GM19351 (cell line): ENCODE results near the gene NFATC2.

Experiments used
- ATAC-seq: cut with Tn5 transposase; IDR thresholded peaks from one replicate; pipeline ENCODE4 v1.9.1; 2021; ENCODE audit warnings: mild to moderate bottlenecking, moderate library complexity; ENCODE audit not compliant: unreplicated experiment

Gene NFATC2

DNA sequence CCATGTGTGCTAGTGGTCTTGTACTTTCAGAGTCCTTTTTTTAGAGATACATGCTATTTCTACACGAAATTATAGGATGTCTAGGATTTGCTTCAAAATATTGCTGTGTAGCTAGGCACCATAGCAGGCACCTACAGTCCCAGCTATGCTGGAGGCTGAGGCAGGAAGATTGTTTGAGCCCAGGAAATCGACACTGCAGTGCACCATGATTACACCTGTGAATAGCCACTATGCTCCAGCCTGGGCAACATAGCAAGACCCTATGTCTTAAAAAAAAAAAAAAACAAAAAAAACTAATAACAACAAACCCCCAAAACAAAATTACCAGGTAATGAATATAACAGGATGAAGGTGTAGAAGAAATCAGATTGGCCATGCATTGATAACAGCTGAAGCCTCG is 121.7 kb downstream of the NFATC2 start:
- no peak for ATAC-seq

DNA sequence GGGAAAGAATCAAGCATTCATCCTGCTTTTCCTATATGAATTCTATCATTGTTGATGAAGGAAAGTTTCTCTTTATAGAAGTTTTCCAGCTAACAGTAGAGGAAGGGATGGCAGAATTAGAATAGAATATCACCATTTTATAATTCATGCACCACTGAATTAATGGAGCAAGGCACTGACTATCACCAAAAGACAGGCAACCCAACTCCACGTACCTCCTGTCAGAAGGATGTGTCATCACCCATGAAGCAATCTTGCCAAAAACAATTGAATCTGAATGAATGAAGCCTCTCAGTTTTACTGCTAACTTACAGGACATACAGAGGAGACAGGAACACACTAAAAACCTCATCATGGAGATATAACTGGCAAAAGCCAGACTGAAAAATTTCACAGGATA is 122.4 kb downstream of the NFATC2 start:
- ATAC-seq, result no peak

GRCh38 chr20:51419646-51420045 is 122.9 kb downstream of the NFATC2 start:
- ATAC-seq, result no peak

DNA sequence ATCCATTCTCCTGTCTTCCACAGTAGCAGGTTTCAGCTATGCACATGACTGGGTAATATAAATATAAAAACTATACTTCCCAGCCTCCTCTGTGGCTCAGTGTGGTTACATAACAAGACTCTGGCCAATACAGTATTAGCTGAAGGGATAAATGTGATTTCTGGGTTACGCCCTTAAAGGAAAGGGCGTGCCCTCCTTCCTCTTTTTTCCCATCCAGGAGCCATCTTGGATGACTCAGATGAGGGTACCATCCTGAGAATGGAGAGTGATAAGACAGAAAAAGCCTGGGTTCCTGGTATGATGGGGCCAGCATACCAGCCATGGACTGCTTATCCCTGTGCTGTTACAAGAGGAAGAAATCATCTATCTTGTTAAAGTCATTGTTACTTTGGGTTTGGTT is 123.3 kb downstream of the NFATC2 start:
- ATAC-seq, result no peak

DNA sequence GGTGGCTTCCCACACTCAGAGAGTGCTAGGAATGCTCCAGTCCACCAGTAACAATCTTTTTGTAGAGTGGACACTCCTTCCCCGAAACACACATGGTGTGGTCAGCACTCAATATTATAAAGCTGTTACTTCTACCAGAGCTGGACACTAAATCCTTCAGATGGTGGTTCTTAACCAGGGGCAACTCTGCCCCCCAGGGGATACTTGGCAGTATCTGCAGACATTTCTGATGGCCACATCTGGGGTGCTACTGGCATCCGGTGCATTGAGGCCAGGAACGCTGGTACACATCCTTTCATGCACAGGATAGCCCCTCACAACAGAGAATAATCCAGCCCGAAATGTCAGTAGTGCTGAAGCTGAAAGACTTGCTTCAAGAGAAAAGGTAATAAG is 124.4 kb downstream of the NFATC2 start:
- ATAC-seq, result no peak

DNA sequence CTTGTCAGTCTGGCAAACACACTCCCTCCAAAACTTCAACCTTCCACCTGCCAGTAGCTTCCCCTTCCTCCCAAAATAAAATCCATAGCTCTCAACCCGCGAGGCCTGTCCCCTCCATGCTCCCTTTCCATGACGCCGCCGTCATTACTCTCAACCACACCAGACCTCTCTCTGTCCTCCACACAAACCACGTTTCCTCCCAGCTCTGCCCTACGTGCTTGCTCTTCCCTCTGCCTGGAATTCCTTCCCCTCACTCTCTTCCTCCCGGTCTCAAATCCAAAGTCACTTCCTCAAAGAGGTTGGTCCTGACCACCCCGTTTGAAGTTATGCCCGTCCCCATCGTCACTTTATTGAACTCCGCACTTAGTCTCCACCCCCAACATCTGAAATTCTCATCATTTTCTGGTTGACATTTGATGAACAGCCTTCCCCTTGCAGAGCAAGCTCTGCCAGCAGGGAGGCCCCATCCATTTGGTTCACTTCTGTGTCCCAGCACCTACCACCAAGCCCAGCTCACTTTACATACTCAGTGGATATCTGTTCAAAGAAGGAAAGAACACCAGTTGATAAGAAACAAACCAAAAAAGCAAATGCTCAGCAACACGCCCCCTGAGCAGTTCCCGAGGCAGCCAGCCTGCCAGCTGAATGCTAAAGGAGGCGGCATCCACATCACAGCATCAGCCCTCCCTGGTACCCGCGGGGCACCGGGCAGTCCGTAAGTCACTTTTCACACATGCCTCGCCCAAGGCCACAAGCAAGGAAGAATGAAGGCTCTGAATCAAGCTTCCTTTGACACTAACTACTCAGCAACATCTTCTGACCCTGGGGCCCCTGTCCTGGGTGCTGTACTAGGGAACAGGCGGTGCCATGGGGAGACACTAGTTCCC is 125.0 kb downstream of the NFATC2 start:
- no peak for ATAC-seq

GRCh38 chr20:51416532-51417249 is 125.8 kb downstream of the NFATC2 start:
- no peak for ATAC-seq

DNA sequence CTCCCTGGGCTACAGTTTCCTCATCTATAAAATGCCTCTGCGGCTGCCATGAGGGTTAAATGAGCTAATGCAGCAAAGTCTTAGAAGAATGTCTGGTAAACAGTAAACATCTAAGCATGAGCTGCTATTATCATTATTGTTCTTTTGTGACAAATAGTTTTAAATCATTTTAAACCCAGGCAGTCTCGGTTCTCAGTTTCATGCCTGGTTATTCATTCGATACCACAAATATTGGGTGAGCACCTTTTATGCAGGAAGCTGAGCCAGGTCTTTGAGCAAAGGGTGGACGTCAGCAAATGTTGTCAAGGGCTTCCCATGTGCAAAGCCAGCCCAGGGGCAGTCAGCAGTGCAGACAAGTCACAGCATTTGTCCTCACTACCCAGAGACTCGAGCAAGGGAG is 128.7 kb downstream of the NFATC2 start:
- peak; percentile 58 for ATAC-seq

GRCh38 chr20:51412951-51413481 is 129.5 kb downstream of the NFATC2 start:
- no peak for ATAC-seq

DNA sequence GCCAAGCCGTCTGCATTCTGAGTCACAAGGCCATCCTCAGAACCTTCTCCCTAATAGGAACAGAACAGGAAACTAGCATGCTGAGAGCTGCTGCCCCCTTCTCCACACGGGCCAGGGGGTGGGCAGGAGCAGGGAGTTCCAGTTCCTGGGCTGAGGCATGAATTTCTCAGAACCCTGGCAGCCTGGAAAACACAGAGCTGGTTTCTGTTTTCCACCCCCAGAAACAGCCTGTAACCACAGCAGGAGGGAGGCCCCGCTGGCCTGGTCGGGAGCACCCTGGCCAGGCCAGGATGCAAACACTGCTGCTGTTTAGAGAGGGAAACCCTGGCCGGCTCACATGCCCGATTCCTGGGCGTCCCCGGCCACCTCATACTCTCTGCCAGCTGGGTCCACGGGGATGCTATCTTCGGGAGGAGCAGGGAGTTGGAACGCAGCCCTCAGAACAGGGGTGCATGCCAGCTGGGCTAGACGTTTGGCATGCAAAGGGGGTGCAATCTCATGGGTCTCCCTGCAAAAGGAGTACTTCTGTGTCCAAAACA is 130.1 kb downstream of the NFATC2 start:
- ATAC-seq, result no peak

DNA sequence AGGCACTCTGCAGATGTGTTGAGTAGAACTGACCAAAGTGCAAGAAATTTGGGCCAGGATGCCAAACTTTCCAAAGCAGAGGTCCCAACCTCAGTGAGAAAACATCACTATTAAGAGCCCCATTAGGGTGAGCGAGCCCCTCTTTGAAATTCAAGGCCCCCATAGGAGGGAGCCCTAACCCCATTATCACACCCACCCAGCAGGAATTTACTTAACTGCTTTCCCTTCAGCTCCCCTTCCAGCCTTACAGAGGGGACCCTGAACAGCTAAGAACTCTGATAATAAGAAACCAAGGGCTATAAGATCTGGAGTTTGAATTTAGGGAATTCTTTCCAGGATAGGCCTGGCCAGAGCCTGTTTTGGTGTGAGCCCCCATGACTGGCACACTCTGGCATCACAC is 130.6 kb downstream of the NFATC2 start:
- no peak for ATAC-seq

DNA sequence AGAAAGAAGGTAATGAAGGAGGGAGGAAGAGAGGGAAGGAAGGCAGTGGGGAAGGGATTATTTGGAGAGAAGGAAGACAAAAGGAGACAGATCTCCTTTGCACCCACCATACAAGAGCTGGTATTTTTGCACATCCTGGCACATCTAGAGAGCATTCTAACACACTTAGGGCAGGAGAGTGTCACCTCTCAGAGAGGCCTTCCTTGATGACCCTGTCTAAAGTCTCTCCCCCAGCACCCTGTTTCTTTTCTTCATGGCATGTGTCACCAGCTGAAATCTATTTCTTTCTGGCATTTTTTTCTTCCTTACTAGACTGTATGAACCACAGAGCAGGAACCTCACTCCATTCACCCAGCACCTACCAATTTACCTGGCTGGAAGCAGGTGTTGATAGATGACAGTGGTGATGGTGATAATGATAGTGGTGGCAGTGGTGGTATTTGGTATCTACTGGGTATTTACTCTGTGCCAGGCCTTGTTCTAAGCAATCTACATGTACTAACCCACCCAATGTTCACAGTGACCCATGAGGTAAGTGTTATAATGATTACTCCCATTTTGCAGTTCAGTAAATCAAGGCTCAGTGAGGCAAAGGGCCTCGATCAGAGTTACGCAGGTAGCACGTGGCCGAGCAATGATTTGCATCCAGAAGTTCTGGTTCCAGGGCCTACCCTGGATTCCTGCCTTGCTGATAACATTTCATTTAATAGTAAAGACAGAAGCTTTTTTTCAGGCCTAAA is 131.8 kb downstream of the NFATC2 start:
- no peak for ATAC-seq

GRCh38 chr20:51409192-51409880 is 133.2 kb downstream of the NFATC2 start:
- no peak for ATAC-seq

DNA sequence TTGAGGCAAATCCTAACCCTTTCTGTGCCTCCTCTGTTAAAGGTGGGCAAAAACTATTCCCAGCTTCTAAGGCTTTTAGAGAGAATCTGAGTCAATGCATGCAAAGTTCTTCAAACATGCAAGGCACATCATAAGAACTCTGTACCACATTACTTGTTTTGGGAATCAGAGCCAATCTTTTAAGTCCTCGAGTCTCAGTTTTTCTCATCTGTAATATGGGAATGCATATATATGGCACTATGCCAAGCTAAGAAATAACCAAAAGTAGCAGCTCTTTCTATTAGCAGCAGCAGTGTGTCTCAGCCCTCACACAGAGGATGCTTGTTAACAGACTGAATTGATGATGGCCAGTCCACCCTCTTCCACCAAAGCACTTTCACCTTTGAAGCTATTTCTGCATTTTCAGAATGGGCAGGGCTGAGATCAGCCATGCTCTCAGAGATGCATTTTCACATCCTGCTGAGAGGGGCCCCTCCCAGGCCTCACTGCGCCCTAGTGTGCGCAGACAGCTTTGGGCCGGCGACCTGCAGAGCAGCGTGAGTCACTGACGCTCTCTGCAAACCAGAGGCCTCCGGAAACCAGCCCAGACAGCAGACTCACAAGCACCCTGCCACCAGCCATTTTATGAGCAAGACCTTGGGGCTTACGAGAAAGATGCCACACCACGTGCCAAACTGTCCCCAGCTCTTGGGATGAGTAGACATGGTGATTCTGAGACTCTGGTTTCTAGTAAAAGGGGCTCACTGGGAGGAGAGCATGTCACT is 138.0 kb downstream of the NFATC2 start:
- peak; percentile 74 for ATAC-seq

GRCh38 chr20:51403466-51404220 is 138.9 kb downstream of the NFATC2 start:
- no peak for ATAC-seq

DNA sequence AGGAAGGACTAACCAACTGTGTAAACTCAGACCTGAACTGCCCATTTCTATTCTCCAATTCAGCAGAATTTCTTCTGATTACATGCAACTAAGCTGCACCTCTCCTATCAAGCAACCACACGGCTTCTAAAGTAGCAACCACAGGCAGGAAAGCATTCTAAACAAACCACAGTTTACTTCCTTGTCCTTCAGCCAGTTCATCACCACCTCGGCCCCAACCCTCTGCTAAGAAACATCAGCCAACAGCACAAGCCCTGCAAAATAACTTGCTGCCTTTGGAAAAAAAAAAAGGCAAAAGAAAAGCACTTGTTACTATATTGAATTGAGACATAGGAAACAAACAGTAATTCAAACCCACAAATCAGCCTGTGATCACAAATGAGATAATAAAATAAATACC is 140.3 kb downstream of the NFATC2 start:
- no peak for ATAC-seq

GRCh38 chr20:51401496-51401895 is 141.0 kb downstream of the NFATC2 start:
- no peak for ATAC-seq

DNA sequence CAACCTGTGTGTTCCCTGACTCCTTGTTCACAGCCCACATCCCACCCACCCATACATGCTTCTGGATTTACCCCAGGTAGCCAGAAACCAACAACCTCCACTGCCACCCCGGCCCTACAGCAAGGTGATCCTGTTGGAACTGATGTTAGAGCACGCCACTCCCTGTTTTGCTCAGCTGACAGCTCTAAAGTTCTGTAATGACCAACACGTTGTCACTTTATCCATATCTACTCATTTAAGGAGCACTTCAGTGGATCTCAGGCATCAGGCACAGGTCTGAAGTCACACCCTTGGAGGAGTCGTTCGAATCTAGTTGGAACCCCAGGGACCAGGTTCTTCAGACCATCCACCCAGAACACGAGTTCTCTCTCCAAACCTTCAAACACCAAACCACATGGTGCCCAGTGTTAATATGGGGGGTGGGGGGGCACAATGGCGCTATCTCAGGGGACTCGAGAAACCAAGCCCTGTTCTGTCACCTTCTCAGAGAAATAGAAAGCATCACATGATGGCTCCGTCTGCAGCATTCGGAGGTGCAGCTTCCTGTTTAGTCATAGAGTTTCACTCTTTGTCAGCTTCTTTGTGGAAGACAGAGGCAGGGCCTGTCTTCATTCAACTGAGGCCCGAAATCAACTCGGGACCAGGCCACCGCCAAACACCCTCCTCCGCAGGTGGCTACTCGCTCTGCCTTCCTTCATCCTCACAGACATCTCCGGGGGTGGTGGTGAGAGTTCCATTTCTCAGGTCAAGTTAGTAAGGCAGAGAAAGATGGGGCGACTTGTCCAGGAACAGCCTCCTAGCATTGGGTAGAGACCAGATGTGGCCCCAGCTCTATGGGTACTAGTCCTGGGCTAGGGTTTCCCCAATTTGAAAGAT is 142.2 kb downstream of the NFATC2 start:
- ATAC-seq, result peak; percentile 68
